ENCODE results near the gene DTNB.

- no peak for TF ChIP-seq SIN3A (IDR thresholded peaks at IDR 0.05; ENCODE audit: borderline replicate concordance, low read depth, low read length)
- no peak for TF ChIP-seq TCF12 (IDR thresholded peaks at IDR 0.05)
- no peak for TF ChIP-seq GABPA (IDR thresholded peaks at IDR 0.05; ENCODE audit: low read depth)
- no peak for TF ChIP-seq REST (IDR thresholded peaks at IDR 0.05; ENCODE audit: low read depth, low read length)
- no peak for TF ChIP-seq EZH2phosphoT487 (IDR thresholded peaks at IDR 0.05; ENCODE audit: borderline replicate concordance, low read depth)
- no peak for TF ChIP-seq GATA2 (CRISPR knock-in tag; IDR thresholded peaks at IDR 0.05)
- no peak for TF ChIP-seq CTCF (IDR thresholded peaks at IDR 0.05)
- no peak for TF ChIP-seq TAF1 (IDR thresholded peaks at IDR 0.05; ENCODE audit: borderline replicate concordance, low read depth, low read length)
- TF ChIP-seq EP300 (IDR thresholded peaks at IDR 0.05; ENCODE audit: borderline replicate concordance in 1 of 2, low read depth in 1 of 2, low read length in 1 of 2) = no peak
- TF ChIP-seq RCOR1 (IDR thresholded peaks at IDR 0.05; ENCODE audit: low read length) = no peak
- no peak for TF ChIP-seq ZBTB33 (IDR thresholded peaks at IDR 0.05; ENCODE audit: borderline replicate concordance, low read depth)
- TF ChIP-seq RAD21 (IDR thresholded peaks at IDR 0.05; ENCODE audit: low read length) = no peak
Measured at GRCh38 chr2:25453199-25453905, 220.0 kb downstream of the DTNB start.

Measured in SK-N-SH (cell line).